LNCaP clone FGC (cell line): Measurements from ENCODE around the gene SNX15.

Experiments
- DNase-seq: peaks from one replicate; pipeline ENCODE4 v3.0.0-alpha.2; 2011; ENCODE audit warnings: low read depth
- H3K4me3 ChIP-seq: 2 replicates; pipeline ENCODE4 v1.5.1; 2011; ENCODE audit warnings: mild to moderate bottlenecking, low read depth, low read length, control low read depth
- TF ChIP-seq, protein P1 (sequence below): IDR thresholded peaks from 2 replicates; pipeline ENCODE4 v1.5.1; 2012; ENCODE audit warnings: mild to moderate bottlenecking; ENCODE audit not compliant: control insufficient read depth, insufficient read depth; ENCODE audit errors: extremely low read depth

Gene SNX15

DNA sequence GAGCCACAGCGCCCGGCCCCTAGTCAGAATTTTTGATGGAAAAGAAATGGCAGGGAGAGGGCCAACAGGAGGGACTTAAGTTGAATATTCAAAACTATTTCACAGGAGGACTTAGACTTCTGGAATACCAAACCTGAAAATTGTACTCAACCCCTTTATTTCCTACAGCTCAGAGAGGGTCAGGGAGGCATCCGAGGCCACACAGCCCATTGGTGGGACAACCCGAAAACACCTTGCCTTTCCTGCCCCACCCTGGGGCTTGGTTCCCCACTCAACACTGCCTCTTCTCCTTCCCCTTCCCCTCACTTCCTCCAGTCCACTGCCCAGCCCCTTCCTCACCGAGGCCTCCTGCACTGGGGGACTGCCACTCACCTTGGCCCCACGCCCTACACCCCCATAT, 29.8 kb downstream of the SNX15 start:
- H3K4me3 ChIP-seq = no peak overlapping the region
- no peak for DNase-seq
- TF ChIP-seq, protein P1, sequence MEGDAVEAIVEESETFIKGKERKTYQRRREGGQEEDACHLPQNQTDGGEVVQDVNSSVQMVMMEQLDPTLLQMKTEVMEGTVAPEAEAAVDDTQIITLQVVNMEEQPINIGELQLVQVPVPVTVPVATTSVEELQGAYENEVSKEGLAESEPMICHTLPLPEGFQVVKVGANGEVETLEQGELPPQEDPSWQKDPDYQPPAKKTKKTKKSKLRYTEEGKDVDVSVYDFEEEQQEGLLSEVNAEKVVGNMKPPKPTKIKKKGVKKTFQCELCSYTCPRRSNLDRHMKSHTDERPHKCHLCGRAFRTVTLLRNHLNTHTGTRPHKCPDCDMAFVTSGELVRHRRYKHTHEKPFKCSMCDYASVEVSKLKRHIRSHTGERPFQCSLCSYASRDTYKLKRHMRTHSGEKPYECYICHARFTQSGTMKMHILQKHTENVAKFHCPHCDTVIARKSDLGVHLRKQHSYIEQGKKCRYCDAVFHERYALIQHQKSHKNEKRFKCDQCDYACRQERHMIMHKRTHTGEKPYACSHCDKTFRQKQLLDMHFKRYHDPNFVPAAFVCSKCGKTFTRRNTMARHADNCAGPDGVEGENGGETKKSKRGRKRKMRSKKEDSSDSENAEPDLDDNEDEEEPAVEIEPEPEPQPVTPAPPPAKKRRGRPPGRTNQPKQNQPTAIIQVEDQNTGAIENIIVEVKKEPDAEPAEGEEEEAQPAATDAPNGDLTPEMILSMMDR = no peak

DNA sequence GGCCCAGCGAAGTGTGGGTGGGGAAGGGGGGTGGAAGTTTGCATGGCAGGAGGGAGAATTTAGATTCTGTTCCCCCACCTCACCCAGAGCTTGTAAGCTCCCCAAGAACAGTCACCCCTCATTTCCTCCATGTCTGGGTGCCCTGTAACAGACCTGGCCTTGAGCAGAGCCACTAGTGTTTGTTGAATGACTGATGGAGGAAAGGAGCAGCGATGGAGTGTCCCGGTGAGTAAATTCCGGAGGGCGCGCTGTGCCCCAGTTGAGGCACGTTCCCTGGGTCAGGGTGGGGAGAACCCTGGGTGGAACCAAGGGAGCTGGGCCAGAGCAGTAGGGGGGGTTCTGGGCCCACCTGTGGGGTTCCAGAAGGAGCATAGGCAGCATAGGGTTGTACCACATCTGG, 30.3 kb downstream of the SNX15 start:
- TF ChIP-seq, protein P1 = no peak
- H3K4me3 ChIP-seq = no peak overlapping the region
- no peak for DNase-seq

- no peak for DNase-seq
- TF ChIP-seq, protein P1 = no peak
- no peak overlapping the region for H3K4me3 ChIP-seq
These were observed 30.8 kb downstream of the SNX15 start for GRCh38 chr11:65058012-65058411.

GRCh38 chr11:65058419-65059054, 31.3 kb downstream of the SNX15 start, which contains the start of gene NAALADL1:
Gene NAALADL1 (minus strand): TSS chr11:65058553. CDS start chr11:65058521, 32 bp downstream.
- H3K4me3 ChIP-seq = no peak within 1 kb of the TSS
- TF ChIP-seq, protein P1 = no peak
- no peak for DNase-seq

DNA sequence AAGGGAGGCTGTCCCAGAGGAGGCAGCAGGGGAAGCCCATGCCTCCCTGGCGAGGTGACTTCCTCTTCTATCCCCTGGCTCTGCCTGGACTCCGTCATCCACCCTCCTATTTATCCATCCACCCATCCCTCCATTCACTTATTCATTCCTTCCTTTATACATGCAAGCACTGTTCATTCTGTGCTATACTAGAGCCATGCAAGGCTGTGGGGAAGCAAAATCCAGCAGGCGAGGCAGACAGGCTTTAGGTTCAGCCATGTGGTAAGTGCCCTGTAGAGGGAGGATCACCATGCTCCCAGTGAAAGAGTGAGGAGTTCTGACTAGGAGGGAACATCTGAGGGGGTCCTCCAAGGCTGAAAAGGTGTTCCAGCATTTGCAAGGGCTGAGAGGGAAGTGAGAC, 32.3 kb downstream of the SNX15 start:
- no peak for DNase-seq
- TF ChIP-seq, protein P1 = no peak
- no peak overlapping the region for H3K4me3 ChIP-seq

- TF ChIP-seq, protein P1 = no peak
- no peak for DNase-seq
- no peak overlapping the region for H3K4me3 ChIP-seq
These were observed 33.0 kb downstream of the SNX15 start for GRCh38 chr11:65059959-65060824.
